ENCODE results near the gene SPATS2L.

- TF ChIP-seq CTCF (IDR thresholded peaks at IDR 0.05) (no peak), POLR2A (IDR thresholded peaks at IDR 0.05) (no peak), POLR2AphosphoS5 (IDR thresholded peaks at IDR 0.05) (no peak)
Measured at GRCh38 chr2:200416878-200417277, 110.4 kb downstream of the SPATS2L start.
